ENCODE measurements around the gene UBE4B. TPM values are rescaled to one million over a fixed set of nuclear protein-coding genes. Genes with fewer than 3 reads are reported as not detected.

The UBE4B gene
- total and polyA plus RNA-seq, 10 of the 15 experiments (the other 5 are each of a cell fraction or from before 2014, with no cell fraction given) = 2.9 to 32.6 (median 20.7) TPM

GRCh38 chr1:10143961-10144485 lies 111.3 kb downstream of the UBE4B start:
- intact Hi-C loops (cut with micrococcal nuclease; ENCODE audit: unreplicated experiment) = no loop called here
- CTCF ChIA-PET = no interaction called here
- no peak for ATAC-seq
- H3K9ac ChIP-seq (ENCODE audit: control insufficient read depth, insufficient read depth, low read length) = no peak overlapping the region
- in situ Hi-C loops (cut with MboI) = no loop called here
- peaks cover 0 to 3% of the 10 kb centered on the region in 2 experiments; a peak in 1 of 4 replicates for H3K36me3 ChIP-seq (ENCODE audit: control insufficient read depth in 2 of 2, insufficient read depth in 2 of 2, low read length in 1 of 2)
- DNase-seq (ENCODE audit: low read depth, low spot score) = no peak
- H3K79me2 ChIP-seq (ENCODE audit: control insufficient read depth, insufficient read depth, low read length) = no peaks in the 10 kb centered on the region
- no peaks in the 10 kb centered on the region for H3K27me3 ChIP-seq (replicated peaks in 1 of 2; ENCODE audit: control insufficient read depth in 2 of 2, insufficient read depth in 2 of 2, low read length in 1 of 2)
- no peak overlapping the region for H3K4me2 ChIP-seq (ENCODE audit: control insufficient read depth, insufficient read depth)
- H3K9me3 ChIP-seq (replicated peaks; ENCODE audit: control insufficient read depth, insufficient read depth, low read length) = no peaks in the 10 kb centered on the region
- TF ChIP-seq NFYB (IDR thresholded peaks at IDR 0.05; ENCODE audit: insufficient read depth, low read depth, low read length) (no peak), EGR1 (IDR thresholded peaks at IDR 0.05; ENCODE audit: borderline replicate concordance in 1 of 2, low read depth in 2 of 2, low read length in 2 of 2) (no peak), ZNF384 (IDR thresholded peaks at IDR 0.05; ENCODE audit: borderline replicate concordance, low read depth, low read length) (no peak)
- POLR2A ChIA-PET = no interaction called here
- H2AFZ ChIP-seq (ENCODE audit: control insufficient read depth, low read depth, low read length) = no peak overlapping the region
- SMC1A ChIA-PET (ENCODE audit: uncharacterized antibody, unreplicated experiment) = no interaction called here
- RAD21 ChIA-PET (ENCODE audit: unreplicated experiment) = no interaction called here
- BruUV-seq (replicated peaks) = no TSS peak
- H3K4me1 ChIP-seq (ENCODE audit: control insufficient read depth, insufficient read depth, low read length) = no peaks in the 10 kb centered on the region
- 80% methylated on average over 7 of the region's 7 CpGs for WGBS (ENCODE audit: insufficient coverage, insufficient replicate concordance, low lambda C conversion rate, missing lambda C conversion rate)
- no peak overlapping the region for H3K27ac ChIP-seq (ENCODE audit: control insufficient read depth, insufficient read depth)
- no peaks in the 10 kb centered on the region for H4K20me1 ChIP-seq (ENCODE audit: control insufficient read depth, insufficient read depth)
- H3K4me3 ChIP-seq = no peak overlapping the region
- FAIRE-seq = no peak

- POLR2A ChIA-PET = no interaction called here
- H4K20me1 ChIP-seq (ENCODE audit: control insufficient read depth, insufficient read depth) = no peaks in the 10 kb centered on the region
- intact Hi-C loops (cut with micrococcal nuclease; ENCODE audit: unreplicated experiment) (no loop called here), in situ Hi-C loops (cut with MboI) (no loop called here)
- H3K9me3 ChIP-seq (replicated peaks; ENCODE audit: control insufficient read depth, insufficient read depth, low read length) = no peaks in the 10 kb centered on the region
- SMC1A ChIA-PET (ENCODE audit: uncharacterized antibody, unreplicated experiment) = interaction anchor here (2.3 kb wide), 1 partner anchor 15 kb away, joined by 5 read pairs; no protein-coding TSS in a partner anchor
- DNase-seq (ENCODE audit: low read depth, low spot score) = no peak
- no peaks in the 10 kb centered on the region for H3K79me2 ChIP-seq (ENCODE audit: control insufficient read depth, insufficient read depth, low read length)
- no TSS peak for BruUV-seq (replicated peaks)
- CTCF ChIA-PET = interaction anchor here (0.7 to 0.9 kb wide), 2 partner anchors 11 to 24 kb away, joined by 3 read pairs; no protein-coding TSS in a partner anchor
- RAD21 ChIA-PET (ENCODE audit: unreplicated experiment) = no interaction called here
- FAIRE-seq = no peak
- H3K27ac ChIP-seq (ENCODE audit: control insufficient read depth, insufficient read depth) = no peak overlapping the region
- H3K9ac ChIP-seq (ENCODE audit: control insufficient read depth, insufficient read depth, low read length) = no peak overlapping the region
- no peak for TF ChIP-seq PML (IDR thresholded peaks at IDR 0.05; ENCODE audit: low read length)
- no peak for TF ChIP-seq RBBP5 (conservative IDR thresholded peaks at IDR 0.05)
- TF ChIP-seq E2F8 (IDR thresholded peaks at IDR 0.05; ENCODE audit: low read depth, partially characterized antibody) = no peak
- TF ChIP-seq MTA2 (IDR thresholded peaks at IDR 0.05; ENCODE audit: low read depth) = no peak
- no peak for TF ChIP-seq SUPT20H (IDR thresholded peaks at IDR 0.05; ENCODE audit: borderline replicate concordance, control insufficient read depth, low read depth, low read length)
- peaks cover 0 to 3% of the 10 kb centered on the region in 2 experiments; a peak in 1 of 4 replicates for H3K36me3 ChIP-seq (ENCODE audit: control insufficient read depth in 2 of 2, insufficient read depth in 2 of 2, low read length in 1 of 2)
- no peak for ATAC-seq
- no peak overlapping the region for H2AFZ ChIP-seq (ENCODE audit: control insufficient read depth, low read depth, low read length)
- no peaks in the 10 kb centered on the region for H3K4me1 ChIP-seq (ENCODE audit: control insufficient read depth, insufficient read depth, low read length)
- no peaks in the 10 kb centered on the region for H3K27me3 ChIP-seq (replicated peaks in 1 of 2; ENCODE audit: control insufficient read depth in 2 of 2, insufficient read depth in 2 of 2, low read length in 1 of 2)
- 98% methylated on average over 8 of the region's 8 CpGs for WGBS (ENCODE audit: insufficient coverage, insufficient replicate concordance, low lambda C conversion rate, missing lambda C conversion rate)
- no peak overlapping the region for H3K4me3 ChIP-seq
- H3K4me2 ChIP-seq (ENCODE audit: control insufficient read depth, insufficient read depth) = no peak overlapping the region
Measured at GRCh38 chr1:10146391-10146790, 113.6 kb downstream of the UBE4B start.
